Stimulated activated CD8-positive, alpha-beta memory T cell treated with anti-CD3 and anti-CD28 coated beads, Interleukin-7, amount 100 ng/mL, for 1 hour (primary cell): ENCODE data around the gene DNAH1.

Source experiments
- DNase-seq, 2 donors: peaks; one replicate each; pipeline ENCODE4 v3.0.0-alpha.2; 2020; ENCODE audit warnings: low read depth in 2 of 2

DNAH1 gene

GRCh38 chr3:52446042-52446441, 129.9 kb downstream of the DNAH1 start:
- no peak for DNase-seq

DNA sequence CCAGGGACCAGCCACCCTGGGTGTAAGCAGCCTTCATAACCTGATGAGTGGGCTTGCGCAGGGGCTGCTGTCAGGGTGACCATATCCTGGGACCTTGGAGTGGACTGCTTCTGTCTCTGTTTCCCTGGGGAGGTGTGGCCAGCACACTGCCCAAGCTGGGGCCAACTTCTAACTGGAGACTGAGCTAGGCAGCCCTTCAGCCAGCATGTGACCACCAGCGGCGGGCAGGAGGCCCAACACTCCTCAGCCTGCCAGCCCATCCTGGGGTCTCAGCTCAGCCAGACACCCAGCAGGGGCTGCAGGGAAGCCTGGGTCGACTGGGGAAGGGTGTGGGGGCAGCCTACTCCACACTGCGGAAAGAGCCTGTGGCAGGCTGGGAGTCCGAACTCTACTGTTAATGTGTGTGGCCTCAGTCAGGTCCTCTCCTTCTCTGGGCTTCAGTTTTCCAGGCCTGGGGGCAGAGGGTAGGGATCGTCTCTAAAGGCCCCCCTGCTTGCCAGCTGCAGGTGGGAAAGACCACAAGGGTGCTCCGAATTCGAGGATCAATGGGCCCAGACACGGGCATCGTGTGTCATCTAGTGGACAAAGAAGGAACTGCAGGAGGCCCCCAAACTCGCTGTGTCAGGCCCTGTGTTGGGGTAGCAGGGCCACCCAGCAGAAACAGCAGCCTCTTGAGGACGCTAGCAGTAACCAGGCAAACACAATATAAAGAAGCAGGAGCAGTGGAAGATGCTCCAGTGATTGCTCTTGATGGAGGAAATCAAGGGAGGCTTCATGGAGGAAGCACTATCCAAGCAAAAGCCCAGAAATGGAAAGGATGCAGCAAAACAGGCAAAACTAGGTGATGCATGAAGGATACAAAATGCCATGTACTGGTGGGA, 130.8 kb downstream of the DNAH1 start:
- DNase-seq, result peak; percentile 37 to 60

DNA sequence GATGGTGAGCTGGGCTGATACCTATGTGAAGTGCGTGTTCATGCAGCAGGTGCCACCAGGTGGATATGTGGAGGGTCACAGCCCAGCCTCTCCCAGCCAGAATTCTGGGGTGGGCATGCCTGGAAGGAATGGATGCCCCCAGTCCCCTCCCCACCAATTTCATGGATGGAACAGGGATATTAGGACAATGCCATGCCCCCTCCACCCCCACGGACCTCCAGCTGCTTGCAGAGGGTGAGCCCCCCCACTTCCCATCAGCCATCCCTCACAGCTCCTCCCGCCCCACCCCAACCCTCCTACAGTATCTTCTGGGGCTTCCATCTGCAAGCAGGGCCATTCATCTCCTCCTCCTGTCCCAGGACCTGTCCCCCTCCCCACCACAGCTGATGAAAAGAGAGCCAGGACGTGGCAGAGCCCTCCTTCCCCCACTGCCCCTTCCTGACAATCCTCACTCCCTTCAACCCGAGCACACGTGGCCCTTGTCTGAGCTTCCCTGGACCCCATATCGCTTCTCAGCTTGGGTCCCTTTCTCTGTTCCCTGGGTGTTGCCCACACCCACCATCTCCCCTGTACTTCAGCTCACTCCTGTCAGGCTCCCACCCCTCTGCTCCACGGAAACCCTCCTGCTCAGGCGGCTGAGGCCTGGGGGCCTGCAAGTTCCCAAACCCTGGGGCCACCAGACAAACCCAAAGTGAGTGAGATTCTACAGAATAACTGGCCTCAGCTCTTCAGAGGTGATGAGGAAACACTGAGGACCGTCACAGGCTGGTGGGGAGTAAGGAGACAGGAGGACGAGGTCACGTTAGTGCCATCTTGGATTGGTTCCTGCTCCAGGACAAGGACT, 131.6 kb downstream of the DNAH1 start:
- DNase-seq, result no peak
